ENCODE results near the gene ZCCHC14. TPM values are rescaled to one million over a fixed set of nuclear protein-coding genes. Genes with fewer than 3 reads are reported as not detected.

The ZCCHC14 gene
- total RNA-seq, 4 donors from 2014 or later: 27.7 to 56.1 (median 36.7) TPM

DNA sequence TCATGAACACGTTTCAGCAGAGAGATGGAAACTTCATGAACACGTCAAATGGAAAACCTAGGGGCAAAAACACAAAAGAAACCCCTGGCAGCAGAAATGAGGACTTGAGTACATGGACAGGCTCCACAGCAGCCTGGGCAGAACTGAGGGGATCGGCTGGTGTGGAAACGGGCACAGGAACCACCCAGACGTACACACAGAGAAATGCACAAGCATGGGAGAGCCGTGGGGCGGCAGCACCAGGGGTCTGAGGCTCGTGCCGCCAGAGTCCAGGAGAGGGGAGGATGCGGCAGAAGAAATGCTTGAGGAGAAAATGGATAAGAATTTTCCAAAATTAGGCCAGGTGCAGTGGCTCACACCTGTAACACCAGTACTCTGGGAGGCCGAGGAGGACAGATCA lies 70.7 kb downstream of the ZCCHC14 start:
- 88 to 95% methylated on average over 2 to 11 of the region's 11 CpGs for WGBS, 2 donors (ENCODE audit: low coverage in 1 of 2)
- no peak for DNase-seq
- Histone ChIP-seq H3K4me1 (peaks cover 0 to 10% (median 0%) of the 10 kb centered on the region in 4 donors), H3K4me3 (no peak overlapping the region), H3K9me3 (no peaks in the 10 kb centered on the region), H3K27me3 (no peaks in the 10 kb centered on the region), H3K36me3 (peaks cover 0 to 27% (median 9%) of the 10 kb centered on the region in 4 donors), H3K27ac (no peak overlapping the region)
- intact Hi-C loops (cut with DNase I; ENCODE audit: low total_unique reads): loop anchor here (10.0 kb wide), 1 partner anchor 223 kb away; no protein-coding TSS in a partner anchor
- TF ChIP-seq, protein P1, sequence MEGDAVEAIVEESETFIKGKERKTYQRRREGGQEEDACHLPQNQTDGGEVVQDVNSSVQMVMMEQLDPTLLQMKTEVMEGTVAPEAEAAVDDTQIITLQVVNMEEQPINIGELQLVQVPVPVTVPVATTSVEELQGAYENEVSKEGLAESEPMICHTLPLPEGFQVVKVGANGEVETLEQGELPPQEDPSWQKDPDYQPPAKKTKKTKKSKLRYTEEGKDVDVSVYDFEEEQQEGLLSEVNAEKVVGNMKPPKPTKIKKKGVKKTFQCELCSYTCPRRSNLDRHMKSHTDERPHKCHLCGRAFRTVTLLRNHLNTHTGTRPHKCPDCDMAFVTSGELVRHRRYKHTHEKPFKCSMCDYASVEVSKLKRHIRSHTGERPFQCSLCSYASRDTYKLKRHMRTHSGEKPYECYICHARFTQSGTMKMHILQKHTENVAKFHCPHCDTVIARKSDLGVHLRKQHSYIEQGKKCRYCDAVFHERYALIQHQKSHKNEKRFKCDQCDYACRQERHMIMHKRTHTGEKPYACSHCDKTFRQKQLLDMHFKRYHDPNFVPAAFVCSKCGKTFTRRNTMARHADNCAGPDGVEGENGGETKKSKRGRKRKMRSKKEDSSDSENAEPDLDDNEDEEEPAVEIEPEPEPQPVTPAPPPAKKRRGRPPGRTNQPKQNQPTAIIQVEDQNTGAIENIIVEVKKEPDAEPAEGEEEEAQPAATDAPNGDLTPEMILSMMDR (IDR thresholded peaks at IDR 0.05): no peak
- TF ChIP-seq EP300 (IDR thresholded peaks at IDR 0.05; ENCODE audit: low read depth) (no peak), POLR2A (IDR thresholded peaks at IDR 0.05) (no peak), POLR2AphosphoS5 (IDR thresholded peaks at IDR 0.05) (no peak)
- in situ Hi-C loops (cut with MboI; ENCODE audit: low pct_ligation_motif_present in 1 of 4, low pct_unique_long_range_greater_than_20kb in 1 of 4, low sequenced_read_pairs in 3 of 4): loop anchor here in 2 of 4 donors (25.0 kb wide), 2 partner anchors 215 to 340 kb away; partner anchors contain the start of gene KLHDC4 (in 1 of the 2)

DNA sequence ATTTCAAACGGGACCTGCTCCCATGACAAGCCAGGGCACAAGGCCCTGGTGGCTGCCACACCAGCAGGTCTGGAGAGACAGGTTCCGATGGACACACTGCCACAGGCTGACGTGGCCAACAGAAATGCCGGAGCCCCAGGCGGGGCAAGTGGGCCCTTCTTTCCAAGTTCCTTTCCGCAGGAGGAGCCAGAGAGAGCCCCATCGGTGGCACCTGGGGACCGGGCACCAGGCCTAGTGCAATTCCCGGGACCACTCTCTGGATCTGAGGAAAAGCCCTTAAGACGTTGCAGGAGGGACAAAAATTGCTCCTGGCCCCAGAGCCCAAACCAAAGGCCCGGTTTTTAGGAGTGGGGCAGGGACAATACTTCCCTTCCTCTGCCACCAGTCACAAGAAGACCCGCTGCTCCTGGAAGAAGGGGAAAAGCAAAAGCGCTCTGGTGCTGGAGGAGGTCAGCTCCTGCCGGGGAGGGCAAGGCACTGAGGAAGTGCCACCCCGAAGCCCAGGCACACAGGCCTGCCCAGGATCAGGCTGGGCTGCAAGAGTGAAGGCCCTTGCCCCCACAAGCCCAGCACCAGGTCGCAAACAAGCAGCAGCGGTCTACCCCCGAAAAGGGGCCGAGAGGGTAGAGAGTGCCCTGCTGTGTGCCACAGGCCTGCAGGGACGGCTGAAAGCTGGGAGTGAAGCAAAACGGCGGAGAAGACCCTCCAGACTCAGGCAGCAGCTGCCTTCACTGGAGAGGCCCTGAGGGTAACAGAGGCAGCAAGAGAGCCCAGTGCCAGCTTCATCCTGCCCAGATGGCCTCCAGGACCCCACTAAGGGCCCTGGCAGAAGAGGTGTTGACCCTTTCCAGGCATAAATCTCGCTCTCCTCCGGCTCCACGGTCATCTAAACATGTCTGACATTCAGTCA lies 71.6 kb downstream of the ZCCHC14 start:
- Histone ChIP-seq H3K27ac (no peak overlapping the region), H3K4me3 (no peak overlapping the region), H3K36me3 (peaks cover 0 to 33% (median 11%) of the 10 kb centered on the region in 4 donors), H3K9me3 (no peaks in the 10 kb centered on the region), H3K27me3 (no peaks in the 10 kb centered on the region), H3K4me1 (peaks cover 0 to 10% (median 0%) of the 10 kb centered on the region in 4 donors)
- intact Hi-C loops (cut with DNase I; ENCODE audit: low total_unique reads): loop anchor here (10.0 kb wide), 1 partner anchor 224 kb away; no protein-coding TSS in a partner anchor
- no peak for DNase-seq
- WGBS, 2 donors (ENCODE audit: low coverage in 1 of 2): 94 to 100% methylated on average over 4 to 25 of the region's 25 CpGs
- no peak for TF ChIP-seq POLR2A (IDR thresholded peaks at IDR 0.05)
- TF ChIP-seq EP300 (IDR thresholded peaks at IDR 0.05; ENCODE audit: low read depth): no peak
- TF ChIP-seq, protein P1 (IDR thresholded peaks at IDR 0.05): peak in 1 of 5 experiments; percentile 4
- TF ChIP-seq POLR2AphosphoS5 (IDR thresholded peaks at IDR 0.05): no peak
- in situ Hi-C loops (cut with MboI; ENCODE audit: low pct_ligation_motif_present in 1 of 4, low pct_unique_long_range_greater_than_20kb in 1 of 4, low sequenced_read_pairs in 3 of 4): loop anchor here in 2 of 4 donors (25.0 kb wide), 2 partner anchors 216 to 341 kb away; partner anchors contain the start of gene KLHDC4 (in 1 of the 2)

DNA sequence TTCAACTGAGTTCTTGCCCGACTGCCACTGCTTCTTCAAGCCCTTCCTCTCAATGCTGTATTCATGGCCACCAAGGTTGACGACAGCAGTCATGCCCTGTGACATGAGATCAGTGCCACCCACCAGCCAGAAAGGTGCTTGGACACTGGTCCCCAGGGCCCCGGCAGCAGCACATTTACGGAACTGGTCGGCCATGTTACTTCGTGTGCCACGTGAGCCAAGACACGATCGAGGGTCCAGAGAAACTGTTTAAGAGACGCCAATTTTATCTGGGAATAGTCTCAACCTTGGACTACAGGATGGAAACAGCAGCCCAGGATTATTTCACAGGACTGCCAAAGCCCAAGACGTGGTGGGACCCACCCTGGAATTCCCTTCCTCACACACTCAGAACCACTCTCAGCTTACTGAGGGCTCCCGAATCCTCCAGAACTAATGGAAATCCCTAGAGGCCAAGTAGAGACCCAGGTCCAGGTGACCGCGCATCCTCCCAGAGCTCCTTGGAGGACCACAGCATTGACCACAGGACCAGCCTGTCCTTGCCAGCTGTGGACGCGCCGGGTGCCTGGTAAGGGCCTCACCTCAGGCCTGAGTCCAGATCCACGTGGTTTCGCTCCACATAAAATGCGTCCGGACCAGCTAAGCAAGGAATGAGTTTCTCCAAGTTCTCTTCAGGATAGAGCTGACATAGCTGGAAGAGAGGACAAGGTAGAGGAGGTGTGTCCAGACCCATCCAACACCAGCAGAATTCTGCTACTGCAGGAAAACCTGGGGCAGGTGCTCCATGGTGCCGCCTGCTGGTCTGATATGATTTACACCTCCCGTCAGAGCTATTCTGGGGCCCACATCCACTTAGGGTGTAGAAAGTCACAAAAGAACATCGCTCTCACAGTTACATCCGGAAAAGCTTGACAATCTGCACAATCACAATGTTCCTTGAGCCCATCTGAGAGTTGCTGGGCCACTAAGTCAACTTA lies 72.5 kb downstream of the ZCCHC14 start:
- WGBS, 2 donors (ENCODE audit: low coverage in 1 of 2): 89% methylated on average over 25 of the region's 25 CpGs; no CpG with 5 or more reads in 1 of the 2 donors
- H3K9me3 ChIP-seq: no peaks in the 10 kb centered on the region
- peaks cover 0 to 10% (median 0%) of the 10 kb centered on the region in 4 donors for H3K4me1 ChIP-seq
- DNase-seq: no peak
- in situ Hi-C loops (cut with MboI; ENCODE audit: low pct_ligation_motif_present in 1 of 4, low pct_unique_long_range_greater_than_20kb in 1 of 4, low sequenced_read_pairs in 3 of 4) (loop anchor here in 2 of 4 donors (25.0 kb wide), 2 partner anchors 217 to 342 kb away; partner anchors contain the start of gene KLHDC4 (in 1 of the 2)), intact Hi-C loops (cut with DNase I; ENCODE audit: low total_unique reads) (loop anchor here (10.0 kb wide), 1 partner anchor 224 kb away; no protein-coding TSS in a partner anchor)
- no peak overlapping the region for H3K4me3 ChIP-seq
- H3K36me3 ChIP-seq: peaks cover 0 to 41% (median 11%) of the 10 kb centered on the region in 4 donors
- no peak for TF ChIP-seq POLR2A (IDR thresholded peaks at IDR 0.05)
- TF ChIP-seq, protein P1 (IDR thresholded peaks at IDR 0.05): peak in 2 of 5 experiments; percentile 21 to 25
- no peak for TF ChIP-seq EP300 (IDR thresholded peaks at IDR 0.05; ENCODE audit: low read depth)
- TF ChIP-seq POLR2AphosphoS5 (IDR thresholded peaks at IDR 0.05): no peak
- H3K27ac ChIP-seq: no peak overlapping the region
- no peaks in the 10 kb centered on the region for H3K27me3 ChIP-seq

All from transverse colon (tissue), 4 donors.